SK-N-SH (cell line): ENCODE results near the gene PCDHGA1.

Experiments
- EZH2phosphoT487 ChIP-seq: fragments of 200-600 bp; sonication (generic); IDR thresholded peaks from 2 replicates; pipeline ENCODE4 v1.6.1; 2017; ENCODE audit warnings: low read depth, mixed run types, mild to moderate bottlenecking, antibody characterized with exemption, moderate library complexity, borderline replicate concordance
- RAD21 ChIP-seq: IDR thresholded peaks from 2 replicates; pipeline ENCODE4 v1.6.1; 2012; ENCODE audit warnings: mild to moderate bottlenecking, low read length
- YY1 ChIP-seq: IDR thresholded peaks from 2 replicates; pipeline ENCODE4 v1.4.0; 2012; ENCODE audit warnings: low read depth, mild to moderate bottlenecking
- TF ChIP-seq, protein P1 (sequence below): IDR thresholded peaks from 2 replicates; pipeline ENCODE4; 2012

DNA sequence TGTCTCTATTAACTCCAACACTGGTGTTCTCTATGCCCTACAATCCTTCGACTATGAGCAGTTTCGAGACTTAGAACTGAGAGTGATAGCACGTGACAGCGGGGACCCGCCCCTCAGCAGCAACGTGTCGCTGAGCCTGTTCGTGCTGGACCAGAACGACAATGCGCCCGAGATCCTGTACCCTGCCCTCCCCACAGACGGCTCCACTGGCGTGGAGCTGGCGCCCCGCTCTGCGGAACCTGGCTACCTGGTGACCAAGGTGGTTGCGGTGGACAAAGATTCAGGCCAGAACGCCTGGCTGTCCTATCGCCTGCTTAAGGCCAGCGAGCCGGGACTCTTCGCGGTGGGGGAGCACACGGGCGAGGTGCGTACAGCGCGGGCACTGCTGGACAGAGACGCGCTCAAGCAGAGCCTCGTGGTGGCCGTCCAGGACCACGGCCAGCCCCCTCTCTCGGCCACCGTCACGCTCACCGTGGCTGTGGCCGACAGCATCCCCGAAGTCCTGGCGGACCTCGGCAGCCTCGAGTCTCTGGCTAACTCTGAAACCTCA, 92.5 kb downstream of the PCDHGA1 start:
- no peak for TF ChIP-seq YY1
- TF ChIP-seq, protein P1, sequence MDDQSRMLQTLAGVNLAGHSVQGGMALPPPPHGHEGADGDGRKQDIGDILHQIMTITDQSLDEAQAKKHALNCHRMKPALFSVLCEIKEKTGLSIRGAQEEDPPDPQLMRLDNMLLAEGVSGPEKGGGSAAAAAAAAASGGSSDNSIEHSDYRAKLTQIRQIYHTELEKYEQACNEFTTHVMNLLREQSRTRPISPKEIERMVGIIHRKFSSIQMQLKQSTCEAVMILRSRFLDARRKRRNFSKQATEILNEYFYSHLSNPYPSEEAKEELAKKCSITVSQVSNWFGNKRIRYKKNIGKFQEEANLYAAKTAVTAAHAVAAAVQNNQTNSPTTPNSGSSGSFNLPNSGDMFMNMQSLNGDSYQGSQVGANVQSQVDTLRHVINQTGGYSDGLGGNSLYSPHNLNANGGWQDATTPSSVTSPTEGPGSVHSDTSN: no peak
- no peak for TF ChIP-seq EZH2phosphoT487
- no peak for TF ChIP-seq RAD21
